ENCODE measurements around the gene SERPINA7. TPM values are rescaled to one million over a fixed set of nuclear protein-coding genes. Genes with fewer than 3 reads are reported as not detected.

SERPINA7 gene
- total RNA-seq, 1 experiment from 2014 or later = 0.15 TPM

- Histone ChIP-seq H3K36me3 (ENCODE audit: control insufficient read depth, insufficient read depth, low read length) (no peaks in the 10 kb centered on the region; the same call in 1 of the 2 replicates), H3K27ac (ENCODE audit: low read length) (no peak overlapping the region), H3K27me3 (ENCODE audit: control insufficient read depth, insufficient read depth, low read length) (no peaks in the 10 kb centered on the region), H3K4me1 (ENCODE audit: control insufficient read depth, insufficient read depth, low read length) (no peaks in the 10 kb centered on the region), H3K9me3 (ENCODE audit: control insufficient read depth, insufficient read depth, low read depth, low read length) (no peaks in the 10 kb centered on the region), H3K4me3 (ENCODE audit: low read depth in 2 of 2, low read length in 2 of 2) (no peak overlapping the region)
- TF ChIP-seq POLR2AphosphoS5 (IDR thresholded peaks at IDR 0.05; ENCODE audit: low read depth, low read length) (no peak), CTCF (IDR thresholded peaks at IDR 0.05) (no peak), SIN3A (IDR thresholded peaks at IDR 0.05; ENCODE audit: borderline replicate concordance, insufficient read depth, low read depth, low read length) (no peak), REST (IDR thresholded peaks at IDR 0.05; ENCODE audit: insufficient read depth in 1 of 2, low read depth in 2 of 2, low read length in 1 of 2) (no peak), TCF7L2 (IDR thresholded peaks at IDR 0.05; ENCODE audit: low read depth, low read length) (no peak)
- ChIA-PET CTCF (no interaction called here), POLR2A (no interaction called here)
- intact Hi-C loops (cut with micrococcal nuclease; ENCODE audit: unreplicated experiment) (no loop called here), in situ Hi-C loops (cut with HindIII; ENCODE audit: low pct_unique_long_range_greater_than_20kb, low sequenced_read_pairs) (no loop called here)
- no TSS peak for BruUV-seq (replicated peaks)
- ATAC-seq (no peak), DNase-seq (ENCODE audit: low read depth, low spot score) (no peak)
Measured at GRCh38 chrX:106036716-106037115, 1.8 kb downstream of the SERPINA7 start.

- in situ Hi-C loops (cut with HindIII; ENCODE audit: low pct_unique_long_range_greater_than_20kb, low sequenced_read_pairs) (no loop called here), intact Hi-C loops (cut with micrococcal nuclease; ENCODE audit: unreplicated experiment) (no loop called here)
- Histone ChIP-seq H3K9me3 (ENCODE audit: control insufficient read depth, insufficient read depth, low read depth, low read length) (no peaks in the 10 kb centered on the region), H3K4me1 (ENCODE audit: control insufficient read depth, insufficient read depth, low read length) (no peaks in the 10 kb centered on the region), H3K27ac (ENCODE audit: low read length) (no peak overlapping the region), H3K4me3 (ENCODE audit: low read depth in 2 of 2, low read length in 2 of 2) (no peak overlapping the region), H3K36me3 (ENCODE audit: control insufficient read depth, insufficient read depth, low read length) (no peaks in the 10 kb centered on the region; the same call in 1 of the 2 replicates), H3K27me3 (ENCODE audit: control insufficient read depth, insufficient read depth, low read length) (no peaks in the 10 kb centered on the region)
- POLR2A ChIA-PET = no interaction called here
- BruUV-seq (replicated peaks) = no TSS peak
- no peak for ATAC-seq
- no peak for DNase-seq (ENCODE audit: low read depth, low spot score)
- TF ChIP-seq REST (IDR thresholded peaks at IDR 0.05; ENCODE audit: insufficient read depth in 1 of 2, low read depth in 2 of 2, low read length in 1 of 2) = no peak
- TF ChIP-seq TCF7L2 (IDR thresholded peaks at IDR 0.05; ENCODE audit: low read depth, low read length) = no peak
- TF ChIP-seq CTCF (IDR thresholded peaks at IDR 0.05) = peak; percentile 51
- TF ChIP-seq POLR2AphosphoS5 (IDR thresholded peaks at IDR 0.05; ENCODE audit: low read depth, low read length) = no peak
- CTCF ChIA-PET = no interaction called here
Measured at GRCh38 chrX:106035064-106035463, 3.5 kb downstream of the SERPINA7 start.
